ENCODE measurements around the gene CABP1.

- no peak for TF ChIP-seq CTCF (IDR thresholded peaks at IDR 0.05 in 2 of 3, conservative IDR thresholded peaks at IDR 0.05 in 1 of 3; ENCODE audit: insufficient read depth in 2 of 3, low read depth in 1 of 3, low read length in 3 of 3)
- TF ChIP-seq ZNF384 (IDR thresholded peaks at IDR 0.05; ENCODE audit: low read depth, low read length), result no peak
- TF ChIP-seq EP300 (IDR thresholded peaks at IDR 0.05; ENCODE audit: low read length), result no peak
- no peak for TF ChIP-seq POLR2AphosphoS5 (IDR thresholded peaks at IDR 0.05; ENCODE audit: control insufficient read depth, insufficient read depth, low read depth, low read length)
- TF ChIP-seq ZZZ3 (IDR thresholded peaks at IDR 0.05), result no peak
- no peak for TF ChIP-seq NR2C2 (CRISPR knock-in tag; IDR thresholded peaks at IDR 0.05)
- TF ChIP-seq NR2C2 (tag; IDR thresholded peaks at IDR 0.05), result no peak
These were observed 25.6 kb upstream of the CABP1 start for GRCh38 chr12:120614848-120615247.
